GM23248 (cell line): ENCODE data around the gene KRTAP20-1. TPM values are rescaled to one million over a fixed set of nuclear protein-coding genes. Genes with fewer than 3 reads are reported as not detected.

Experiments used
- DNase-seq: peaks from one replicate; pipeline ENCODE4 v3.0.0-alpha.2; 2015
- H2AFZ ChIP-seq: fragments of 200-600 bp; sonication (generic); 2 replicates; pipeline ENCODE4 v1.6.1; 2016; ENCODE audit warnings: antibody characterized with exemption
- H3F3A ChIP-seq: fragments of 200-600 bp; sonication (generic); 2 replicates; pipeline ENCODE4 v1.6.1; 2016; ENCODE audit warnings: mild to moderate bottlenecking, antibody characterized with exemption, mixed run types; ENCODE audit not compliant: insufficient read depth
- H3K27ac ChIP-seq: fragments of 200-600 bp; sonication (generic); 2 replicates; pipeline ENCODE4 v1.5.1; 2016; ENCODE audit warnings: mild to moderate bottlenecking
- H3K27me3 ChIP-seq: fragments of 200-600 bp; sonication (generic); replicated peaks from 2 replicates; pipeline ENCODE4 v1.6.1; 2016; ENCODE audit warnings: mild to moderate bottlenecking; ENCODE audit not compliant: insufficient read depth
- H3K36me3 ChIP-seq: fragments of 200-600 bp; sonication (generic); 2 replicates; pipeline ENCODE4 v1.6.1; 2016; ENCODE audit warnings: low read depth, mild to moderate bottlenecking
- H3K4me1 ChIP-seq: fragments of 200-600 bp; sonication (generic); 2 replicates; pipeline ENCODE4 v1.6.1; 2016; ENCODE audit warnings: mild to moderate bottlenecking; ENCODE audit not compliant: insufficient read depth
- H3K4me2 ChIP-seq: fragments of 200-600 bp; sonication (generic); one replicate; pipeline ENCODE4 v1.6.1; 2016; ENCODE audit warnings: mild to moderate bottlenecking; ENCODE audit not compliant: unreplicated experiment
- H3K4me3 ChIP-seq: fragments of 200-600 bp; sonication (generic); 2 replicates; pipeline ENCODE4 v1.5.1; 2016; ENCODE audit warnings: mild to moderate bottlenecking
- H3K79me2 ChIP-seq: fragments of 200-600 bp; sonication (generic); 2 replicates; pipeline ENCODE4 v1.6.1; 2016; ENCODE audit warnings: mild to moderate bottlenecking; ENCODE audit not compliant: insufficient read depth
- H3K9ac ChIP-seq: fragments of 200-600 bp; sonication (generic); 2 replicates; pipeline ENCODE4 v1.6.1; 2016; ENCODE audit warnings: mild to moderate bottlenecking
- H3K9me2 ChIP-seq: fragments of 200-600 bp; sonication (generic); 2 replicates; pipeline ENCODE4 v1.6.1; 2016; ENCODE audit warnings: mixed run types, mild to moderate bottlenecking, moderate library complexity; ENCODE audit not compliant: insufficient read depth
- H3K9me3 ChIP-seq: fragments of 200-600 bp; sonication (generic); one replicate; pipeline ENCODE4 v1.6.1; 2017; ENCODE audit warnings: low read depth
- H4K20me1 ChIP-seq: fragments of 200-600 bp; sonication (generic); 2 replicates; pipeline ENCODE4 v1.6.0; 2016; ENCODE audit not compliant: insufficient read depth
- EZH2 ChIP-seq: fragments of 200-600 bp; sonication (generic); IDR thresholded peaks from 2 replicates; pipeline ENCODE4 v1.6.1; 2018; ENCODE audit warnings: antibody characterized with exemption, mild to moderate bottlenecking; ENCODE audit not compliant: insufficient read depth, poor library complexity, severe bottlenecking
- EZH2phosphoT487 ChIP-seq: fragments of 200-600 bp; sonication (generic); IDR thresholded peaks from 2 replicates; pipeline ENCODE4 v1.6.1; 2018; ENCODE audit warnings: antibody characterized with exemption, moderate library complexity, mild to moderate bottlenecking, low read depth; ENCODE audit not compliant: insufficient read depth
- WGBS, 2 experiments: methylation state at CpG; one replicate each; pipeline ENCODE4 v1.1.6; 2015 to 2017; ENCODE audit warnings: low lambda C conversion rate in 2 of 2, low coverage in 1 of 2; ENCODE audit errors: missing lambda C conversion rate in 2 of 2; 5-methylcytosine and 5-hydroxymethylcytosine counted together
- in situ Hi-C: fragments of 300-500 bp; cut with MboI; formaldehyde crosslinking; loops from 2 replicates; pipeline ENCODE4 v1.15.0; 2020
- polyA plus RNA-seq: library from polyadenylated mRNA; unstranded; fragments of >200 nt; fragmentation: Nextera tagmentation; extraction: Ambion mirVana; gene quantifications from 2 replicates; pipeline ENCODE4 v1.2.1, GENCODE V29; 2016
- total RNA-seq: library from RNA; depleted of rRNA; stranded (reverse); fragments of >200 nt; shearing (Covaris generic); gene quantifications from 2 replicates; pipeline ENCODE4 v1.2.3, GENCODE V29; 2014

Gene KRTAP20-1
- total and polyA plus RNA-seq, 2 experiments from 2014 or later = not detected

GRCh38 chr21:30629200-30629599 lies 13.0 kb downstream of the KRTAP20-1 start:
- no peak overlapping the region for H3K9ac ChIP-seq
- no peaks in the 10 kb centered on the region for H3K27me3 ChIP-seq
- 28 to 36% methylated on average over 1 of the region's 1 CpG for WGBS, 2 experiments
- no peaks in the 10 kb centered on the region for H3K79me2 ChIP-seq
- DNase-seq = no peak
- H3F3A ChIP-seq = no peaks in the 10 kb centered on the region
- H3K27ac ChIP-seq = no peak overlapping the region
- H3K4me3 ChIP-seq = no peak overlapping the region
- H3K9me3 ChIP-seq = peaks cover 4% of the 10 kb centered on the region
- no peak overlapping the region for H3K4me2 ChIP-seq
- H3K9me2 ChIP-seq = no peaks in the 10 kb centered on the region
- H3K36me3 ChIP-seq = no peaks in the 10 kb centered on the region
- in situ Hi-C loops = no loop called here
- H4K20me1 ChIP-seq = no peaks in the 10 kb centered on the region
- no peaks in the 10 kb centered on the region for H3K4me1 ChIP-seq
- TF ChIP-seq EZH2phosphoT487 (no peak), EZH2 (no peak)
- no peak overlapping the region for H2AFZ ChIP-seq

- H3F3A ChIP-seq = no peaks in the 10 kb centered on the region
- no peak within 1 kb of the TSS for H3K4me3 ChIP-seq
- no peaks in the 10 kb centered on the region for H3K9me2 ChIP-seq
- H3K27me3 ChIP-seq = no peaks in the 10 kb centered on the region
- TF ChIP-seq EZH2phosphoT487 = no peak
- no peak for TF ChIP-seq EZH2
- H3K79me2 ChIP-seq = no peaks in the 10 kb centered on the region
- H2AFZ ChIP-seq = no peak within 1 kb of the TSS
- no peaks in the 10 kb centered on the region for H4K20me1 ChIP-seq
- no peaks in the 10 kb centered on the region for H3K36me3 ChIP-seq
- H3K9ac ChIP-seq = no peak within 1 kb of the TSS
- WGBS, 2 experiments = 21 to 31% methylated on average over 1 of the region's 1 CpG
- H3K4me2 ChIP-seq = no peak within 1 kb of the TSS
- no peaks in the 10 kb centered on the region for H3K4me1 ChIP-seq
- DNase-seq = no peak
- H3K9me3 ChIP-seq = no peaks in the 10 kb centered on the region
- no peak within 1 kb of the TSS for H3K27ac ChIP-seq
- in situ Hi-C loops = no loop called here
Observed at GRCh38 chr21:30634906-30635305, 18.7 kb downstream of the KRTAP20-1 start, which contains the start of gene KRTAP20-2. Gene KRTAP20-2 (plus strand): TSS chr21:30635206. CDS start chr21:30635264, 58 bp downstream.

GRCh38 chr21:30638686-30639085 lies 22.5 kb downstream of the KRTAP20-1 start:
- no peaks in the 10 kb centered on the region for H3F3A ChIP-seq
- no peak overlapping the region for H3K9ac ChIP-seq
- no peaks in the 10 kb centered on the region for H3K79me2 ChIP-seq
- H4K20me1 ChIP-seq = no peaks in the 10 kb centered on the region
- in situ Hi-C loops = no loop called here
- no peaks in the 10 kb centered on the region for H3K36me3 ChIP-seq
- 40 to 44% methylated on average over 3 of the region's 3 CpGs for WGBS, 2 experiments
- no peaks in the 10 kb centered on the region for H3K9me2 ChIP-seq
- no peak overlapping the region for H2AFZ ChIP-seq
- no peak overlapping the region for H3K4me2 ChIP-seq
- no peaks in the 10 kb centered on the region for H3K27me3 ChIP-seq
- DNase-seq = no peak
- H3K4me1 ChIP-seq = no peaks in the 10 kb centered on the region
- H3K4me3 ChIP-seq = no peak overlapping the region
- TF ChIP-seq EZH2phosphoT487 = no peak
- TF ChIP-seq EZH2 = no peak
- no peak overlapping the region for H3K27ac ChIP-seq
- no peaks in the 10 kb centered on the region for H3K9me3 ChIP-seq

GRCh38 chr21:30642564-30642963 lies 26.3 kb downstream of the KRTAP20-1 start, which contains the start of gene KRTAP20-3:
Gene KRTAP20-3 (plus strand): TSS chr21:30642864.
- no peaks in the 10 kb centered on the region for H4K20me1 ChIP-seq
- no peaks in the 10 kb centered on the region for H3K36me3 ChIP-seq
- H3K79me2 ChIP-seq = no peaks in the 10 kb centered on the region
- H3K4me2 ChIP-seq = no peak within 1 kb of the TSS
- 22 to 32% methylated on average over 2 of the region's 2 CpGs for WGBS, 2 experiments
- no peaks in the 10 kb centered on the region for H3K9me2 ChIP-seq
- no peak for DNase-seq
- H3K4me3 ChIP-seq = no peak within 1 kb of the TSS
- no peak within 1 kb of the TSS for H3K9ac ChIP-seq
- H3F3A ChIP-seq = no peaks in the 10 kb centered on the region
- H3K9me3 ChIP-seq = no peaks in the 10 kb centered on the region
- no peaks in the 10 kb centered on the region for H3K4me1 ChIP-seq
- in situ Hi-C loops = no loop called here
- no peak for TF ChIP-seq EZH2
- TF ChIP-seq EZH2phosphoT487 = no peak
- H3K27me3 ChIP-seq = no peaks in the 10 kb centered on the region
- H2AFZ ChIP-seq = no peak within 1 kb of the TSS
- no peak within 1 kb of the TSS for H3K27ac ChIP-seq

GRCh38 chr21:30646904-30647414 lies 30.7 kb downstream of the KRTAP20-1 start:
- H3K4me1 ChIP-seq = no peaks in the 10 kb centered on the region
- H3K27ac ChIP-seq = no peak overlapping the region
- no peaks in the 10 kb centered on the region for H3K79me2 ChIP-seq
- H3K36me3 ChIP-seq = no peaks in the 10 kb centered on the region
- H4K20me1 ChIP-seq = no peaks in the 10 kb centered on the region
- H3K9me3 ChIP-seq = no peaks in the 10 kb centered on the region
- no peak overlapping the region for H2AFZ ChIP-seq
- 18 to 25% methylated on average over 1 of the region's 1 CpG for WGBS, 2 experiments
- in situ Hi-C loops = no loop called here
- no peaks in the 10 kb centered on the region for H3K27me3 ChIP-seq
- H3K9ac ChIP-seq = no peak overlapping the region
- H3K4me2 ChIP-seq = no peak overlapping the region
- no peak for DNase-seq
- no peak overlapping the region for H3K4me3 ChIP-seq
- H3F3A ChIP-seq = no peaks in the 10 kb centered on the region
- TF ChIP-seq EZH2 (no peak), EZH2phosphoT487 (no peak)
- H3K9me2 ChIP-seq = no peaks in the 10 kb centered on the region
